GM21723 (cell line): ENCODE data around the gene HRG.

Source experiments
- ATAC-seq: cut with Tn5 transposase; IDR thresholded peaks from one replicate; pipeline ENCODE4 v1.9.1; 2021; ENCODE audit warnings: mild to moderate bottlenecking, moderate library complexity; ENCODE audit not compliant: unreplicated experiment

HRG gene

DNA sequence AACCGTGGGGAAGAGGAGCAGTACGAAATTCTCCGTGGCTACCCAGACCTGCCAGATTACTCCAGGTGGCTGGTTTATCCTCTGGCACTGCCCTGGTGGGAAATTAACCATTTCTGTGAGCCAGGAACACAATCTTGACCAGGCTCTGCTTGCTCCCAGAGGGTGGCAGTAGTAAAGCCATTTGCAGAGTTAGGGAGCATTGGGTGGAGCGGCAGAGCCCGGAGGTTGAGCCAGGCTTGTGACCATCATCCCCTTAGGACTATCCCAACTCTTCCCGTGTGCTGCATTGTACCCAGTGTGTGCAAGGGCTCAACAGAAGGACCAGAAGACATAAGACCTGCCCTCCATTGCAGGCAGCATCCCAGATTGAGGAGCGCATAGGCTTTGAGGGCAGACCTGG is 56.6 kb downstream of the HRG start:
- no peak for ATAC-seq

DNA sequence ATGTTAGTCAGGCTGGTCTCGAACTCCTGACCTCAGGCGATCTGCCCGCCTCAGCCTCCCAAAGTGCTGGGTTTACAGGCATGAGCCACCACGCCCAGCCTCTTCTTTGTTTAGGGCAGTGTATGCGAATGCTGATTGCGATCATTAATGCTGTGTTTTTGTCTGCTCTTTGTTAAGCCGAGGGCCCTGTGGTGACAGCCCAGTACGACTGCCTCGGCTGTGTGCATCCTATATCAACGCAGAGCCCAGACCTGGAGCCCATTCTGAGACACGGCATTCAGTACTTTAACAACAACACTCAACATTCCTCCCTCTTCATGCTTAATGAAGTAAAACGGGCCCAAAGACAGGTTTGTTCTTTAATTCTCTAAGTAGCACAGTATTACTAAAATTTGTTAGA is 59.1 kb downstream of the HRG start:
- ATAC-seq = no peak
